AG04450 (cell line): ENCODE results near the gene PCK2. TPM values are rescaled to one million over a fixed set of nuclear protein-coding genes. Genes with fewer than 3 reads are reported as not detected.

Source experiments
- CTCF ChIA-PET: fragments of 300-600, 350-600 bp; formaldehyde crosslinking; extraction: SDS; loops from one replicate; lab custom pipeline; 2022; ENCODE audit warnings: antibody characterized with exemption, inconsistent platforms; lab: Charles Lee
- POLR2A ChIA-PET: fragments of 350-600 bp; formaldehyde crosslinking; extraction: SDS; loops from one replicate; lab custom pipeline; 2021; ENCODE audit warnings: antibody characterized with exemption, inconsistent platforms; lab: Yijun Ruan, JAX
- DNase-seq: peaks from one replicate; pipeline ENCODE4 v3.0.0-alpha.2; 2011; ENCODE audit warnings: low read depth, low spot score
- H3K27ac ChIP-seq: one replicate; pipeline ENCODE4 v1.5.1; 2012; ENCODE audit warnings: low read depth, low read length, control low read depth
- H3K27me3 ChIP-seq: one replicate; pipeline ENCODE4 v1.6.0; 2012; ENCODE audit warnings: low read length; ENCODE audit not compliant: control insufficient read depth, insufficient read depth
- H3K4me3 ChIP-seq: 2 replicates; pipeline ENCODE4 v1.5.1; 2011; ENCODE audit warnings: mild to moderate bottlenecking, low read depth, low read length, control low read depth
- H3K9me3 ChIP-seq: 2 replicates; pipeline ENCODE4 v1.5.1; 2012; ENCODE audit warnings: low read length; ENCODE audit not compliant: control insufficient read depth, insufficient read depth
- CTCF ChIP-seq: IDR thresholded peaks from 2 replicates; pipeline ENCODE4 v1.5.1; 2011; ENCODE audit warnings: low read depth, low read length, control low read depth, inconsistent platforms
- polyA plus RNA-seq: library from polyadenylated mRNA; depleted of rRNA; stranded (reverse); fragments of >200 nt; gene quantifications from 2 replicates; pipeline ENCODE4 v1.2.3, GENCODE V29; 2011

Gene PCK2
- polyA plus RNA-seq, 1 experiment: 47.0 TPM

- POLR2A ChIA-PET: no interaction called here
- no peak for DNase-seq
- Histone ChIP-seq H3K4me3 (no peak overlapping the region), H3K27me3 (peaks cover 49% of the 10 kb centered on the region), H3K27ac (no peak overlapping the region), H3K9me3 (no peaks in the 10 kb centered on the region)
- CTCF ChIA-PET: interaction anchor here (0.9 to 6.3 kb wide), 3 partner anchors 9 to 44 kb away, joined by 3 to 44 read pairs (median 3); no protein-coding TSS in a partner anchor
- no peak for TF ChIP-seq CTCF
Observed at GRCh38 chr14:24064856-24065255, 29.3 kb upstream of the PCK2 start.

GRCh38 chr14:24065408-24065807 lies 28.7 kb upstream of the PCK2 start:
- POLR2A ChIA-PET: no interaction called here
- DNase-seq: no peak
- Histone ChIP-seq H3K9me3 (no peaks in the 10 kb centered on the region), H3K4me3 (no peak overlapping the region), H3K27me3 (peaks cover 52% of the 10 kb centered on the region), H3K27ac (no peak overlapping the region)
- CTCF ChIA-PET: interaction anchor here (0.9 to 6.3 kb wide), 3 partner anchors 9 to 43 kb away, joined by 3 to 44 read pairs (median 3); no protein-coding TSS in a partner anchor
- TF ChIP-seq CTCF: no peak

GRCh38 chr14:24066496-24067132 lies 27.5 kb upstream of the PCK2 start:
- H3K4me3 ChIP-seq: no peak overlapping the region
- H3K27ac ChIP-seq: no peak overlapping the region
- ChIA-PET CTCF (interaction anchor here (0.8 to 1.6 kb wide), 3 partner anchors 8 to 42 kb away, joined by 5 to 6 read pairs (median 6); no protein-coding TSS in a partner anchor), POLR2A (no interaction called here)
- peaks cover 52% of the 10 kb centered on the region for H3K27me3 ChIP-seq
- H3K9me3 ChIP-seq: no peaks in the 10 kb centered on the region
- TF ChIP-seq CTCF: no peak
- no peak for DNase-seq

GRCh38 chr14:24067133-24068082 lies 26.7 kb upstream of the PCK2 start:
- DNase-seq: no peak
- no peaks in the 10 kb centered on the region for H3K9me3 ChIP-seq
- H3K27me3 ChIP-seq: peaks cover 55% of the 10 kb centered on the region
- ChIA-PET POLR2A (no interaction called here), CTCF (interaction anchor here (0.8 to 1.6 kb wide), 3 partner anchors 9 to 41 kb away, joined by 5 to 6 read pairs (median 6); no protein-coding TSS in a partner anchor)
- H3K27ac ChIP-seq: no peak overlapping the region
- TF ChIP-seq CTCF: no peak
- no peak overlapping the region for H3K4me3 ChIP-seq
